OCI-LY1 (cell line): ENCODE results near the gene CSMD2.

Experiments
- H2AFZ ChIP-seq: fragments of 200-600 bp; sonication (generic), shearing (Covaris generic); 2 replicates; pipeline ENCODE4 v1.6.0; 2014; ENCODE audit warnings: antibody characterized with exemption, mild to moderate bottlenecking, low read length
- H3F3A ChIP-seq: fragments of 200-600 bp; sonication (generic), shearing (Covaris generic); 2 replicates; pipeline ENCODE4 v1.6.0; 2014; ENCODE audit warnings: mild to moderate bottlenecking, antibody characterized with exemption, low read length, moderate library complexity; ENCODE audit not compliant: insufficient read depth
- H3K27ac ChIP-seq: fragments of 200-600 bp; sonication (generic); 2 replicates; pipeline ENCODE4 v1.5.1; 2014; ENCODE audit warnings: low read length, mixed run types, mild to moderate bottlenecking, low read depth; ENCODE audit not compliant: poor library complexity, severe bottlenecking
- H3K27me3 ChIP-seq: fragments of 200-600 bp; sonication (generic); 2 replicates; pipeline ENCODE4 v1.6.0; 2014; ENCODE audit warnings: antibody characterized with exemption, mild to moderate bottlenecking, low read length, moderate library complexity; ENCODE audit not compliant: insufficient read depth
- H3K36me3 ChIP-seq: fragments of 200-600 bp; sonication (generic); 2 replicates; pipeline ENCODE4 v1.6.1; 2014; ENCODE audit warnings: mild to moderate bottlenecking, antibody characterized with exemption, low read length, moderate library complexity, mixed read lengths; ENCODE audit not compliant: insufficient read depth
- H3K4me1 ChIP-seq: fragments of 200-600 bp; sonication (generic); 2 replicates; pipeline ENCODE4 v1.5.1; 2014; ENCODE audit warnings: mild to moderate bottlenecking, low read length, moderate library complexity; ENCODE audit not compliant: insufficient read depth, severe bottlenecking
- H3K4me2 ChIP-seq: fragments of 200-600 bp; sonication (generic), shearing (Covaris generic); 2 replicates; pipeline ENCODE4 v1.6.1; 2014; ENCODE audit warnings: low read length
- H3K4me3 ChIP-seq: fragments of 200-600 bp; sonication (generic); 2 replicates; pipeline ENCODE4 v1.5.1; 2014; ENCODE audit warnings: low read length, low read depth, mild to moderate bottlenecking, mixed read lengths; ENCODE audit not compliant: poor library complexity, severe bottlenecking
- H3K79me2 ChIP-seq: fragments of 200-600 bp; shearing (Covaris generic); 2 replicates; pipeline ENCODE4 v1.6.1; 2016; ENCODE audit warnings: mixed run types, low read length, mixed read lengths; ENCODE audit not compliant: insufficient read depth
- H3K9ac ChIP-seq: fragments of 200-600 bp; sonication (generic), shearing (Covaris generic); 2 replicates; pipeline ENCODE4 v1.6.1; 2014; ENCODE audit warnings: mild to moderate bottlenecking, low read length, mixed read lengths
- H3K9me2 ChIP-seq: fragments of 200-600 bp; sonication (generic), shearing (Covaris generic); 2 replicates; pipeline ENCODE4 v1.6.1; 2014; ENCODE audit warnings: low read depth, mild to moderate bottlenecking, low read length, mixed read lengths
- H3K9me3 ChIP-seq: fragments of 200-600 bp; shearing (Covaris generic); 2 replicates; pipeline ENCODE4 v1.6.1; 2014; ENCODE audit warnings: low read length, mixed read lengths
- H4K20me1 ChIP-seq: fragments of 200-600 bp; sonication (generic), shearing (Covaris generic); 2 replicates; pipeline ENCODE4 v1.6.0; 2016; ENCODE audit warnings: mild to moderate bottlenecking, low read length; ENCODE audit not compliant: insufficient read depth
- EZH2 ChIP-seq: fragments of 200-600 bp; sonication (generic), shearing (Covaris generic); IDR thresholded peaks from 2 replicates; pipeline ENCODE4 v1.8.0; 2017; ENCODE audit warnings: borderline replicate concordance, mixed run types, mild to moderate bottlenecking, antibody characterized with exemption, low read length, moderate library complexity, mixed read lengths
- TF ChIP-seq, protein P1 (sequence below): fragments of 200-600 bp; sonication (generic), shearing (Covaris generic); IDR thresholded peaks from 2 replicates; pipeline ENCODE4 v1.5.1; 2017; ENCODE audit warnings: mild to moderate bottlenecking, antibody characterized with exemption, low read length, moderate library complexity, mixed read lengths

Gene CSMD2

DNA sequence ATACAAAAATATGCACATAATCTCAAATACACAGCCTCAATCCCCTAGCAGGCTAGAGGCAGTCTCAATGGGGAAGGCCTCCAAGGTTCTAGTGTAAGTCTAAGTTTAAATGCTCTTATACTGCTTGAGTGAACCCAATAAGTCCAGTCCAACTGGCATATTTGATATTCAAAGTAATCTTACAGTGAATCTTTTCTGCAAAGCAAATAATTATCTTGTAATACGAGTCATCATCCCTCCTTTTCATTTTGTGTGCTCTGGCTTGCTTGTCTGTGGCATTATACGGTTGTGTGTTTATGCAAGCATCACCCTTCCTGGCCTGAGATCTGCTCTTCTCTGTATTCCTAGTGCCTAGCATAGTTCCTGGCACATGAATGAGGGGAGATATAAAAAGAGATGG lies 468.1 kb downstream of the CSMD2 start:
- Histone ChIP-seq H3K79me2 (no peaks in the 10 kb centered on the region), H3K4me1 (no peaks in the 10 kb centered on the region), H3F3A (no peaks in the 10 kb centered on the region), H3K4me2 (no peak overlapping the region), H3K4me3 (no peak overlapping the region), H3K27ac (no peak overlapping the region), H4K20me1 (no peaks in the 10 kb centered on the region), H3K27me3 (no peaks in the 10 kb centered on the region), H3K9ac (no peak overlapping the region), H3K36me3 (no peaks in the 10 kb centered on the region), H2AFZ (no peak overlapping the region), H3K9me3 (no peaks in the 10 kb centered on the region), H3K9me2 (no peaks in the 10 kb centered on the region)
- TF ChIP-seq EZH2, result no peak
- TF ChIP-seq, protein P1, sequence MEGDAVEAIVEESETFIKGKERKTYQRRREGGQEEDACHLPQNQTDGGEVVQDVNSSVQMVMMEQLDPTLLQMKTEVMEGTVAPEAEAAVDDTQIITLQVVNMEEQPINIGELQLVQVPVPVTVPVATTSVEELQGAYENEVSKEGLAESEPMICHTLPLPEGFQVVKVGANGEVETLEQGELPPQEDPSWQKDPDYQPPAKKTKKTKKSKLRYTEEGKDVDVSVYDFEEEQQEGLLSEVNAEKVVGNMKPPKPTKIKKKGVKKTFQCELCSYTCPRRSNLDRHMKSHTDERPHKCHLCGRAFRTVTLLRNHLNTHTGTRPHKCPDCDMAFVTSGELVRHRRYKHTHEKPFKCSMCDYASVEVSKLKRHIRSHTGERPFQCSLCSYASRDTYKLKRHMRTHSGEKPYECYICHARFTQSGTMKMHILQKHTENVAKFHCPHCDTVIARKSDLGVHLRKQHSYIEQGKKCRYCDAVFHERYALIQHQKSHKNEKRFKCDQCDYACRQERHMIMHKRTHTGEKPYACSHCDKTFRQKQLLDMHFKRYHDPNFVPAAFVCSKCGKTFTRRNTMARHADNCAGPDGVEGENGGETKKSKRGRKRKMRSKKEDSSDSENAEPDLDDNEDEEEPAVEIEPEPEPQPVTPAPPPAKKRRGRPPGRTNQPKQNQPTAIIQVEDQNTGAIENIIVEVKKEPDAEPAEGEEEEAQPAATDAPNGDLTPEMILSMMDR, result no peak

DNA sequence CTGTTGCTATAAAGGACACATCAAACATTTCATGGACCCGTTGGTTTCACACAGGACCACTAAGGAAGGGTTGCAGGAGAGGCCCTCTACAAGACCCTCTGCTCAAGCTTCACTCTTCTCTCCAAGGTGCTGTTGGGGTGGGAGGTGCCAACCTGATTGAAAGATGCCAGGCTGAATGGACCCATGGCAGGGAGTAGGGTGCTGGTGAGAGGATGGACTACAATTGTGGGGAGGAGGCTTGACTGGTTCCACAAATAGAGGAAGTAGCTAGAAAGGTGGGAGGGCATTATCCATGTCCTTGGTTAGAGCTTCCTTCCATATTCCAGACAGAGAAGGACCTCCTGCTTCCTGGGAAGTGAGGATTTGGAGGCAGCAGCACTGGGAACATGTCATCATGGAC lies 468.7 kb downstream of the CSMD2 start:
- no peak overlapping the region for H3K4me2 ChIP-seq
- H3K9me2 ChIP-seq, result no peaks in the 10 kb centered on the region
- no peaks in the 10 kb centered on the region for H3K4me1 ChIP-seq
- no peaks in the 10 kb centered on the region for H3K79me2 ChIP-seq
- no peak overlapping the region for H3K27ac ChIP-seq
- no peak for TF ChIP-seq EZH2
- TF ChIP-seq, protein P1, result no peak
- no peaks in the 10 kb centered on the region for H3K27me3 ChIP-seq
- H3K4me3 ChIP-seq, result no peak overlapping the region
- no peaks in the 10 kb centered on the region for H4K20me1 ChIP-seq
- no peaks in the 10 kb centered on the region for H3F3A ChIP-seq
- no peaks in the 10 kb centered on the region for H3K9me3 ChIP-seq
- H3K36me3 ChIP-seq, result no peaks in the 10 kb centered on the region
- no peak overlapping the region for H2AFZ ChIP-seq
- no peak overlapping the region for H3K9ac ChIP-seq

DNA sequence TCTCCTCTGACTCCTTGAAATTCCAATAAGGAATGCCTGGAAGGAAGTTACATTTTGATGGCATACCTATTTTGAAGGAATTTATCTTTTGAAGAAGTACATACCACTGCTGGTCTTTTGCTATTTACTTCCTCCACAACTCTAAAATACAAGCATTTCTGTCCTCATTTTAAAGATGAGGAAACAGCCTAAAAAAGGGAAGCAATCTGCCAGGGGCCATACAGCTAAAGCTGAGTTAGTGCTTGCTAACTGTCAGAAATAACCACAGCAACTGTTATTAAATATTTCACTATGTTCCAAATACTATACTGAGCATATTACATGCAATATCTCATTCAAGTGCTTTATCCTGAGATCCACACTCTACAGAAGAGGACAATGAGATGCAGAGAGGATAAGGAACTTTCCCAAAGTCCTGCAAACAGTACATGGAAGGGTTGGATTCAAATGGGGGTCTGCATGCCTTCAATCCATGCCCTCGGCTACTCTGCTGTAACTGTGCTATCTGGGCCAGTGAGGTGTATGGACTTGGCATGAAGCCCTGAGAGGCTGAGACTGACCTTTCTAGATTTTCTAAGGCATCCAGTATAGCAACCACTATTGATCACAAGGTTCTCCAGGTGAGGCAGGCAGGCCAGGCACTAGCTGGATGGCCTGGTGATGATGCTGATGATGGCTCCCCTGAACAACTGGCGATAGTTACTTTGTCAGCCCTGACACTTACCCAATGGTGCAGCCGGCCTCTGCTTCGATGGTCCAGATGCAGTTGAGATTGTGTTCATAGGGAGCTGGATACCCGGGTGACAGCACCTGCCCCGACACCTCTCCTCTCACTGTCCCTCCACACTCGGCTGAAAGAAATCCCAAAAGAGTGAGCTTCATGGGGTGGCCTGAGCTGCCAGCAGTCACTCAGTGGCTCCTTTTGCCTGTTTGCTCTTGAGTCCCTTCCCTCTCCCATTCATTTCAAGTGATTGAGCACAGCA lies 472.5 kb downstream of the CSMD2 start:
- no peak overlapping the region for H3K4me3 ChIP-seq
- no peaks in the 10 kb centered on the region for H3K27me3 ChIP-seq
- TF ChIP-seq, protein P1, result no peak
- TF ChIP-seq EZH2, result no peak
- no peaks in the 10 kb centered on the region for H3K9me2 ChIP-seq
- H2AFZ ChIP-seq, result no peak overlapping the region
- H3K9ac ChIP-seq, result no peak overlapping the region
- no peaks in the 10 kb centered on the region for H4K20me1 ChIP-seq
- no peaks in the 10 kb centered on the region for H3F3A ChIP-seq
- no peaks in the 10 kb centered on the region for H3K36me3 ChIP-seq
- H3K79me2 ChIP-seq, result no peaks in the 10 kb centered on the region
- no peak overlapping the region for H3K27ac ChIP-seq
- H3K9me3 ChIP-seq, result no peaks in the 10 kb centered on the region
- H3K4me1 ChIP-seq, result no peaks in the 10 kb centered on the region
- H3K4me2 ChIP-seq, result no peak overlapping the region
